Naive thymus-derived CD4-positive, alpha-beta T cell (primary cell): Measurements from ENCODE around the gene FOXP4. TPM values are rescaled to one million over a fixed set of nuclear protein-coding genes. Genes with fewer than 3 reads are reported as not detected.
A peak's percentile ranks its signal among the peaks of the same experiment; 100 is the strongest.

Experiments used
- ATAC-seq: fragments of 150-1000 bp; cut with Tn5 transposase; 2 replicates; pipeline ENCODE4 v1.10.0; 2021; ENCODE audit warnings: mild to moderate bottlenecking, moderate library complexity
- CTCF ChIA-PET: fragments of 350-600 bp; sonication (Branson Sonifier 250); formaldehyde crosslinking; loops from one replicate; lab custom pipeline; 2021; ENCODE audit warnings: antibody characterized with exemption; lab: Charles Lee
- POLR2A ChIA-PET: fragments of 350-600 bp; sonication (Branson Sonifier 250); formaldehyde crosslinking; loops from one replicate; lab custom pipeline; 2021; ENCODE audit warnings: antibody characterized with exemption, inconsistent platforms; lab: Charles Lee
- DNase-seq, 9 donors: peaks; one replicate each; pipeline versions ENCODE4 v3.0.0 to v3.0.0-alpha.2; 2020 to 2022; ENCODE audit warnings: mixed read lengths in 1 of 9
- H3K27ac ChIP-seq: one replicate; pipeline ENCODE4 v1.7.0; 2013; ENCODE audit warnings: mild to moderate bottlenecking, low read depth, low read length, moderate library complexity
- H3K27me3 ChIP-seq, 2 donors: one replicate each; pipeline ENCODE4 v1.7.0; 2013; ENCODE audit warnings: low read length in 2 of 2, mild to moderate bottlenecking in 2 of 2, moderate library complexity in 2 of 2; ENCODE audit not compliant: control insufficient read depth in 2 of 2, insufficient read depth in 2 of 2
- H3K36me3 ChIP-seq, 3 experiments: 1 replicate in 2 of 3; 2 replicates in 1 of 3; pipeline ENCODE4 v1.7.0; 2013; ENCODE audit warnings: low read length in 3 of 3, mild to moderate bottlenecking in 3 of 3, moderate library complexity in 1 of 3; ENCODE audit not compliant: insufficient read depth in 3 of 3, control insufficient read depth in 2 of 3
- H3K4me1 ChIP-seq, 2 donors: one replicate each; pipeline ENCODE4 v1.7.0; 2013; ENCODE audit warnings: low read length in 2 of 2, mild to moderate bottlenecking in 2 of 2, moderate library complexity in 1 of 2; ENCODE audit not compliant: control insufficient read depth in 2 of 2, insufficient read depth in 2 of 2
- H3K4me3 ChIP-seq: 2 replicates; pipeline ENCODE4 v1.7.0; 2013; ENCODE audit warnings: mild to moderate bottlenecking, low read length
- H3K9me3 ChIP-seq, 3 experiments: 1 replicate in 2 of 3; 2 replicates in 1 of 3; pipeline ENCODE4 v1.7.0; 2013; ENCODE audit warnings: low read length in 3 of 3; ENCODE audit not compliant: control insufficient read depth in 2 of 3
- H3K27ac Mint-ChIP-seq, 9 donors: one replicate each; pipeline ENCODE4 v1.8.0; 2020 to 2022; ENCODE audit warnings: mixed read lengths in 9 of 9, mild to moderate bottlenecking in 8 of 9, moderate library complexity in 5 of 9, inconsistent platforms in 2 of 9
- H3K27me3 Mint-ChIP-seq, 5 donors: one replicate each; pipeline ENCODE4 v1.8.0; 2021 to 2022; ENCODE audit warnings: mixed read lengths in 5 of 5, mild to moderate bottlenecking in 1 of 5
- H3K36me3 Mint-ChIP-seq, 5 donors: one replicate each; pipeline ENCODE4 v1.8.0; 2020 to 2022; ENCODE audit warnings: mixed read lengths in 5 of 5, mild to moderate bottlenecking in 3 of 5, inconsistent platforms in 1 of 5
- H3K4me1 Mint-ChIP-seq, 7 donors: one replicate each; pipeline ENCODE4 v1.8.0; 2020 to 2022; ENCODE audit warnings: mixed read lengths in 7 of 7, mild to moderate bottlenecking in 3 of 7, inconsistent platforms in 1 of 7
- H3K4me3 Mint-ChIP-seq, 10 donors: one replicate each; pipeline ENCODE4 v1.8.0; 2020 to 2022; ENCODE audit warnings: mild to moderate bottlenecking in 10 of 10, mixed read lengths in 10 of 10, moderate library complexity in 6 of 10, inconsistent platforms in 2 of 10
- H3K9me3 Mint-ChIP-seq, 11 donors: one replicate each; pipeline ENCODE4 v1.8.0; 2020 to 2022; ENCODE audit warnings: mixed read lengths in 11 of 11, mild to moderate bottlenecking in 4 of 11, inconsistent platforms in 1 of 11, moderate library complexity in 1 of 11
- intact Hi-C, 2 donors: fragments of 100-400 bp; cut with micrococcal nuclease; formaldehyde crosslinking; loops; one replicate each; pipeline ENCODE4 v1.15.1; 2023
- polyA plus RNA-seq, 2 donors: library from polyadenylated mRNA; unstranded; fragments of 300-500 nt; fragmentation: Illumina TruSeq; gene quantifications; one replicate each; pipeline ENCODE4 v1.2.3, GENCODE V29; 2021
- total RNA-seq, 6 experiments: library from RNA in 5 of 6; stranded (reverse) in 5 of 6; gene quantifications; 1 replicate in 5 of 6; 2 replicates in 1 of 6; pipeline ENCODE4 v1.2.3 and lab custom pipeline; 2021 to 2026

FOXP4 gene
- total and polyA plus RNA-seq, 7 experiments from 2014 or later, result 0.07 to 7.6 (median 4.4) TPM

- DNase-seq (peak; percentile 49 to 78 (median 68)), ATAC-seq (peak; percentile 86)
- H3K4me1 Mint-ChIP-seq, result peaks cover 4 to 7% (median 5%) of the 10 kb centered on the region in 7 donors
- POLR2A ChIA-PET, result interaction anchor here (1.2 kb wide), 1 partner anchor 81 kb away, joined by 4 read pairs; no protein-coding TSS in a partner anchor
- H3K27me3 Mint-ChIP-seq, result peaks cover 0 to 7% (median 0%) of the 10 kb centered on the region in 5 donors
- H3K36me3 Mint-ChIP-seq, result no peaks in the 10 kb centered on the region
- H3K27ac ChIP-seq, result no peak overlapping the region
- intact Hi-C loops, result loop anchor here (1.0 to 10.0 kb wide), 7 partner anchors 80 to 614 kb away; partner anchors contain the start of gene MRPS10 (in 1 of the 2)
- CTCF ChIA-PET, result interaction anchor here (0.6 to 2.9 kb wide), 10 partner anchors 9 to 443 kb away, joined by 3 to 9 read pairs (median 5); no protein-coding TSS in a partner anchor
- no peak overlapping the region for H3K27ac Mint-ChIP-seq
- no peak overlapping the region for H3K4me3 ChIP-seq
- H3K9me3 ChIP-seq, result no peaks in the 10 kb centered on the region
- peak overlapping the region in 6 of 10 donors; percentile 24 to 56 (median 34) for H3K4me3 Mint-ChIP-seq
- H3K9me3 Mint-ChIP-seq, result no peaks in the 10 kb centered on the region
- no peaks in the 10 kb centered on the region for H3K27me3 ChIP-seq
- H3K4me1 ChIP-seq, result peaks cover 4 to 7% of the 10 kb centered on the region in 2 donors
- H3K36me3 ChIP-seq, result no peaks in the 10 kb centered on the region
These were observed 56.9 kb downstream of the FOXP4 start for GRCh38 chr6:41602864-41603608.

- no peaks in the 10 kb centered on the region for H3K36me3 Mint-ChIP-seq
These were observed 57.8 kb downstream of the FOXP4 start for GRCh38 chr6:41604006-41604405.

GRCh38 chr6:41605649-41606048 is 59.5 kb downstream of the FOXP4 start:
- Histone ChIP-seq H3K27me3 (no peaks in the 10 kb centered on the region), H3K9me3 (no peaks in the 10 kb centered on the region), H3K27ac (no peak overlapping the region), H3K36me3 (no peaks in the 10 kb centered on the region), H3K4me1 (peaks cover 4 to 7% of the 10 kb centered on the region in 2 donors), H3K4me3 (no peak overlapping the region)
- Mint-ChIP-seq H3K9me3 (no peaks in the 10 kb centered on the region), H3K4me1 (peaks cover 4 to 7% (median 5%) of the 10 kb centered on the region in 7 donors), H3K27ac (no peak overlapping the region), H3K36me3 (no peaks in the 10 kb centered on the region), H3K4me3 (no peak overlapping the region), H3K27me3 (peaks cover 0 to 7% (median 0%) of the 10 kb centered on the region in 5 donors)
- POLR2A ChIA-PET, result no interaction called here
- ATAC-seq (no peak), DNase-seq (no peak)
- CTCF ChIA-PET, result interaction anchor here (0.7 to 1.5 kb wide), 3 partner anchors 73 to 128 kb away, joined by 3 to 5 read pairs (median 3); no protein-coding TSS in a partner anchor
- intact Hi-C loops, result loop anchor here in 1 of 2 donors (10.0 kb wide), 1 partner anchor 559 kb away; no protein-coding TSS in a partner anchor

More at GRCh38 chr6:41604006-41604405, 57.8 kb downstream of the FOXP4 start:
- H3K27me3 ChIP-seq, result no peaks in the 10 kb centered on the region
- H3K27ac ChIP-seq, result no peak overlapping the region
- no peaks in the 10 kb centered on the region for H3K9me3 ChIP-seq
- no peak overlapping the region for H3K4me3 Mint-ChIP-seq
- H3K9me3 Mint-ChIP-seq, result no peaks in the 10 kb centered on the region
- DNase-seq, result no peak
- H3K36me3 ChIP-seq, result no peaks in the 10 kb centered on the region
- peaks cover 4 to 7% (median 5%) of the 10 kb centered on the region in 7 donors for H3K4me1 Mint-ChIP-seq
- no peak overlapping the region for H3K4me3 ChIP-seq
- H3K27me3 Mint-ChIP-seq, result peaks cover 0 to 7% (median 0%) of the 10 kb centered on the region in 5 donors
- CTCF ChIA-PET, result interaction anchor here (0.6 to 2.9 kb wide), 3 partner anchors 73 to 442 kb away, joined by 4 to 9 read pairs (median 7); no protein-coding TSS in a partner anchor
- POLR2A ChIA-PET, result no interaction called here
- no peak for ATAC-seq
- H3K27ac Mint-ChIP-seq, result no peak overlapping the region
- peaks cover 4 to 7% of the 10 kb centered on the region in 2 donors for H3K4me1 ChIP-seq
- intact Hi-C loops, result loop anchor here in 1 of 2 donors (10.0 kb wide), 1 partner anchor 561 kb away; no protein-coding TSS in a partner anchor

GRCh38 chr6:41607036-41607435 is 60.9 kb downstream of the FOXP4 start:
- Histone ChIP-seq H3K27me3 (no peaks in the 10 kb centered on the region), H3K9me3 (no peaks in the 10 kb centered on the region), H3K27ac (no peak overlapping the region), H3K4me3 (no peak overlapping the region), H3K36me3 (no peaks in the 10 kb centered on the region), H3K4me1 (peaks cover 4 to 7% of the 10 kb centered on the region in 2 donors)
- peaks cover 0 to 1% (median 0%) of the 10 kb centered on the region in 11 donors for H3K9me3 Mint-ChIP-seq
- no peak overlapping the region for H3K27ac Mint-ChIP-seq
- DNase-seq, result no peak
- intact Hi-C loops, result loop anchor here in 1 of 2 donors (10.0 kb wide), 1 partner anchor 558 kb away; no protein-coding TSS in a partner anchor
- ChIA-PET POLR2A (no interaction called here), CTCF (interaction anchor here (1.3 kb wide), 1 partner anchor 76 kb away, joined by 5 read pairs; no protein-coding TSS in a partner anchor)
- no peaks in the 10 kb centered on the region for H3K36me3 Mint-ChIP-seq
- no peak overlapping the region for H3K4me3 Mint-ChIP-seq
- peaks cover 0 to 7% (median 0%) of the 10 kb centered on the region in 5 donors for H3K27me3 Mint-ChIP-seq
- ATAC-seq, result no peak
- peaks cover 4 to 7% (median 5%) of the 10 kb centered on the region in 7 donors for H3K4me1 Mint-ChIP-seq

- H3K4me1 Mint-ChIP-seq, result peaks cover 3 to 5% (median 4%) of the 10 kb centered on the region in 7 donors
- Histone ChIP-seq H3K4me1 (peaks cover 3 to 6% of the 10 kb centered on the region in 2 donors), H3K4me3 (no peak overlapping the region), H3K27me3 (no peaks in the 10 kb centered on the region), H3K36me3 (no peaks in the 10 kb centered on the region), H3K9me3 (no peaks in the 10 kb centered on the region), H3K27ac (no peak overlapping the region)
- peaks cover 0 to 4% (median 2%) of the 10 kb centered on the region in 5 donors for H3K36me3 Mint-ChIP-seq
- ChIA-PET CTCF (no interaction called here), POLR2A (no interaction called here)
- H3K9me3 Mint-ChIP-seq, result peaks cover 0 to 5% (median 4%) of the 10 kb centered on the region in 11 donors
- intact Hi-C loops, result loop anchor here in 1 of 2 donors (10.0 kb wide), 1 partner anchor 557 kb away; no protein-coding TSS in a partner anchor
- ATAC-seq, result no peak
- peaks cover 0 to 7% (median 5%) of the 10 kb centered on the region in 5 donors for H3K27me3 Mint-ChIP-seq
- H3K27ac Mint-ChIP-seq, result no peak overlapping the region
- H3K4me3 Mint-ChIP-seq, result no peak overlapping the region
- DNase-seq, result no peak
These were observed 61.6 kb downstream of the FOXP4 start for GRCh38 chr6:41607736-41608135.

GRCh38 chr6:41608443-41609151 is 62.4 kb downstream of the FOXP4 start:
- Mint-ChIP-seq H3K4me3 (no peak overlapping the region), H3K27ac (no peak overlapping the region), H3K27me3 (peaks cover 0 to 12% (median 6%) of the 10 kb centered on the region in 5 donors), H3K9me3 (peaks cover 0 to 11% (median 6%) of the 10 kb centered on the region in 11 donors), H3K36me3 (peaks cover 0 to 8% (median 2%) of the 10 kb centered on the region in 5 donors), H3K4me1 (peaks cover 0 to under 1% (median 0%) of the 10 kb centered on the region in 7 donors)
- H3K27me3 ChIP-seq, result no peaks in the 10 kb centered on the region
- ChIA-PET POLR2A (no interaction called here), CTCF (no interaction called here)
- DNase-seq (no peak), ATAC-seq (no peak)
- intact Hi-C loops, result loop anchor here in 1 of 2 donors (10.0 kb wide), 1 partner anchor 556 kb away; no protein-coding TSS in a partner anchor
- H3K4me1 ChIP-seq, result no peaks in the 10 kb centered on the region
- H3K27ac ChIP-seq, result no peak overlapping the region
- H3K9me3 ChIP-seq, result no peaks in the 10 kb centered on the region
- no peak overlapping the region for H3K4me3 ChIP-seq
- H3K36me3 ChIP-seq, result no peaks in the 10 kb centered on the region
